Pancreas (tissue), 10 donors: ENCODE data around the gene RNF224. TPM values are rescaled to one million over a fixed set of nuclear protein-coding genes. Genes with fewer than 3 reads are reported as not detected.

Source experiments
- ATAC-seq, 4 donors: fragments of 200-7000 bp; cut with Tn5 transposase; one replicate each; pipeline versions ENCODE4 v1.8.0 to v1.9.1; 2020; ENCODE audit warnings: mild to moderate bottlenecking in 4 of 4, moderate library complexity in 4 of 4
- DNase-seq, 6 donors: peaks; one replicate each; pipeline ENCODE4 v3.0.0-alpha.2; 2020
- FAIRE-seq: peaks from 2 replicates; lab custom pipeline; 2012; peaks lifted over from hg19 to GRCh38; lab: Jason Lieb, UNC
- H3K27ac ChIP-seq, 4 donors: fragments of 200-600 bp; sonication (generic); 1 replicate in 3 of 4; 2 replicates in 1 of 4; pipeline versions ENCODE4 v1.5.0 to v1.8.0; 2020
- H3K27me3 ChIP-seq, 4 donors: fragments of 200-600 bp; one replicate each; pipeline ENCODE4 v1.8.0; 2021
- H3K36me3 ChIP-seq, 3 donors: fragments of 200-600 bp; sonication (generic) in 1 of 3; one replicate each; pipeline versions ENCODE4 v1.5.0 to v1.8.0; 2020 to 2021
- H3K4me1 ChIP-seq, 3 donors: fragments of 200-600 bp; one replicate each; pipeline ENCODE4 v1.8.0; 2021
- H3K4me3 ChIP-seq, 4 donors: fragments of 200-600 bp; sonication (generic) in 2 of 4; one replicate each; pipeline versions ENCODE4 v1.5.0 to v1.8.0; 2020 to 2021
- H3K9me3 ChIP-seq, 4 donors: fragments of 200-600 bp; one replicate each; pipeline ENCODE4 v1.8.0; 2021
- WGBS, 2 donors: extraction: QIAGEN DNeasy Blood & Tissue Kit; methylation state at CpG; one replicate each; pipeline ENCODE4 v1.1.7; 2013; 5-methylcytosine and 5-hydroxymethylcytosine counted together
- intact Hi-C, 3 donors: fragments of 100-400 bp; cut with DNase I; formaldehyde crosslinking; loops; one replicate each; pipeline versions ENCODE4 v1.11.1 to v1.14.2; 2022
- polyA plus RNA-seq, 2 donors: library from polyadenylated mRNA; stranded (reverse); fragments of 200-250 nt; gene quantifications; one replicate each; pipeline ENCODE4 v1.2.3, GENCODE V29; 2013
- total RNA-seq, 6 donors: library from RNA; stranded (reverse); fragmentation: NEBNext Ultra II Directional in 4 of 6; extraction: Animal tissue kit (Norgen Biotek cat#: 25700) in 4 of 6; gene quantifications; one replicate each; pipeline versions ENCODE4 v1.2.1 to v1.2.4, GENCODE V29; 2021 to 2023
- TF ChIP-seq, protein P1 (sequence below), 4 donors: fragments of 200-600 bp; sonication (generic) in 3 of 4; IDR thresholded peaks; one replicate each; pipeline versions ENCODE4 v1.5.0 to v1.8.0; 2021; ENCODE audit warnings: antibody characterized with exemption in 4 of 4
- donor health status: healthy with polysubstance abuse.
- donor health status: DM: no; HTN: no; CAD: no; lungs with moderate emphysema.
- donor health status: DM: no; HTN: no; CAD: no.
- donor health status: control.
- donor health status: control.
- donor health status: Bipolar disorder and iron deficiency.
- donor health status: DM: yes; HTN: yes; CAD: no.
- donor health status: DM: no; HTN: no; CAD: no.
- donor health status: DM: no; HTN: no; CAD: no.
- donor health status: DM: yes; HTN: yes; CAD: no.

The RNF224 gene
- total and polyA plus RNA-seq, 8 donors: 0.09 to 0.61 (median 0.61) TPM; not detected in 5

DNA sequence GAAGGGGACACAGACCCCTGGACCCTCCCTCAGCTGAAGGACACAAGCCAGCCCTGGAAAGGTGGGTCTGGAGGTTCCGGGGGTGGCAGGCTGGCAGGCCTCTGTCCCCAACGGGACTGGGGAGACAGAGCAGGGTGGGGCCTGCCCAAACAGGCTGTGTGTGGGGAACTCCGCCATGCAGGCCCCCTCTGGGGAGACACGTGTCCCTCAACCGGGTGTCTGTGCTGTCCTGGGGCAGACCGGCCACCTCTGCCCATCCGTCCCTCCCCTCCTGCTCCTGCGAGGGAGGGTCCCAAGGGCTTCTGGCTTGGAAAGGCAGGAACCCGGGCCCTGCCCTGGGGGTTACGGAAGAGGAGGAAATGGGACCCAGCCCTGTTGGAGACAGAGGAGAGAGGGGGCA is 4.8 kb downstream of the RNF224 start:
- WGBS, 2 donors: 70 to 72% methylated on average over 9 to 10 of the region's 10 CpGs
- H3K4me1 ChIP-seq: peaks cover 10 to 13% (median 10%) of the 10 kb centered on the region in 3 donors
- no peak overlapping the region for H3K4me3 ChIP-seq
- TF ChIP-seq, protein P1, sequence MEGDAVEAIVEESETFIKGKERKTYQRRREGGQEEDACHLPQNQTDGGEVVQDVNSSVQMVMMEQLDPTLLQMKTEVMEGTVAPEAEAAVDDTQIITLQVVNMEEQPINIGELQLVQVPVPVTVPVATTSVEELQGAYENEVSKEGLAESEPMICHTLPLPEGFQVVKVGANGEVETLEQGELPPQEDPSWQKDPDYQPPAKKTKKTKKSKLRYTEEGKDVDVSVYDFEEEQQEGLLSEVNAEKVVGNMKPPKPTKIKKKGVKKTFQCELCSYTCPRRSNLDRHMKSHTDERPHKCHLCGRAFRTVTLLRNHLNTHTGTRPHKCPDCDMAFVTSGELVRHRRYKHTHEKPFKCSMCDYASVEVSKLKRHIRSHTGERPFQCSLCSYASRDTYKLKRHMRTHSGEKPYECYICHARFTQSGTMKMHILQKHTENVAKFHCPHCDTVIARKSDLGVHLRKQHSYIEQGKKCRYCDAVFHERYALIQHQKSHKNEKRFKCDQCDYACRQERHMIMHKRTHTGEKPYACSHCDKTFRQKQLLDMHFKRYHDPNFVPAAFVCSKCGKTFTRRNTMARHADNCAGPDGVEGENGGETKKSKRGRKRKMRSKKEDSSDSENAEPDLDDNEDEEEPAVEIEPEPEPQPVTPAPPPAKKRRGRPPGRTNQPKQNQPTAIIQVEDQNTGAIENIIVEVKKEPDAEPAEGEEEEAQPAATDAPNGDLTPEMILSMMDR (IDR thresholded peaks at IDR 0.05): no peak
- FAIRE-seq: no peak
- no peaks in the 10 kb centered on the region for H3K27me3 ChIP-seq
- no peak overlapping the region for H3K27ac ChIP-seq
- no peaks in the 10 kb centered on the region for H3K9me3 ChIP-seq
- DNase-seq: no peak
- no peaks in the 10 kb centered on the region for H3K36me3 ChIP-seq
- intact Hi-C loops: loop anchor here (5.0 to 10.0 kb wide), 2 partner anchors 115 to 117 kb away; partner anchors contain the start of gene DPP7 (in 1 of the 3)
- no peak for ATAC-seq

- Histone ChIP-seq H3K4me1 (peaks cover 6 to 12% (median 7%) of the 10 kb centered on the region in 3 donors), H3K36me3 (no peaks in the 10 kb centered on the region), H3K9me3 (no peaks in the 10 kb centered on the region), H3K27ac (no peak overlapping the region), H3K27me3 (no peaks in the 10 kb centered on the region), H3K4me3 (no peak overlapping the region)
- ATAC-seq: no peak
- WGBS, 2 donors: 63 to 87% methylated on average over 15 to 24 of the region's 24 CpGs
- TF ChIP-seq, protein P1 (IDR thresholded peaks at IDR 0.05): no peak
- FAIRE-seq: no peak
- no peak for DNase-seq
- intact Hi-C loops: loop anchor here (5.0 to 10.0 kb wide), 2 partner anchors 115 to 118 kb away; partner anchors contain the start of gene DPP7 (in 1 of the 3)
These were observed 5.2 kb downstream of the RNF224 start for GRCh38 chr9:137232510-137232909.

GRCh38 chr9:137233143-137233980 is 6.1 kb downstream of the RNF224 start:
- ATAC-seq (no peak), DNase-seq (no peak), FAIRE-seq (no peak)
- intact Hi-C loops: loop anchor here (5.0 to 10.0 kb wide), 2 partner anchors 116 to 119 kb away; partner anchors contain the start of gene DPP7 (in 1 of the 3)
- H3K4me1 ChIP-seq: peaks cover 5 to 10% (median 8%) of the 10 kb centered on the region in 3 donors
- no peak overlapping the region for H3K4me3 ChIP-seq
- H3K9me3 ChIP-seq: no peaks in the 10 kb centered on the region
- WGBS, 2 donors: 61 to 68% methylated on average over 38 to 40 of the region's 40 CpGs
- H3K27ac ChIP-seq: no peak overlapping the region
- H3K36me3 ChIP-seq: no peaks in the 10 kb centered on the region
- H3K27me3 ChIP-seq: no peaks in the 10 kb centered on the region
- TF ChIP-seq, protein P1 (IDR thresholded peaks at IDR 0.05): no peak

DNA sequence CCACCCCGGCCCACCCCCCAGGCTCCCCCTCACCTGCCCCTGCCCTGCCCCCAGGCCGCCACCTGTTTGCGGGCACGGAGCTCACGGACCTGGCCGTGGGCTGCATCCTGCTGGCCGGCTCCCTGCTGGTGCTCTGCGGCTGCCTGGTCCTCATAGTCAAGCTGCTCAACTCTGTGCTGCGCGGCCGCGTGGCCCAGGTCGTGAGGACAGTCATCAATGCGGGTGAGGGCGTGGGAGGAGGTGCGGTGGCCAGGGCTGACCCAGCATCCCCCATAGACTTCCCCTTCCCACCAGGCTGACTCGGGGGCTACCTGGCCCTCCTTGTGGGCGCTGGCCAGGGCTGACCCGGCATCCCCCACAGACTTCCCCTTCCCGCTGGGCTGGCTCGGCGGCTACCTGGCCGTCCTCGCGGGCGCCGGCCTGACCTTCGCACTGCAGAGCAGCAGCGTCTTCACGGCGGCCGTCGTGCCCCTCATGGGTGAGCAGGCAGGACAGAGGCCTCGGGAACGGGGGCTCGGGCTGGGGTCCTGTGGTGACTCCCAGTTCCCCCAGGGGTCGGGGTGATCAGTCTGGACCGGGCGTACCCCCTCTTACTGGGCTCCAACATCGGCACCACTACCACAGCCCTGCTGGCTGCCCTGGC is 6.9 kb downstream of the RNF224 start:
- DNase-seq: no peak
- WGBS, 2 donors: 21 to 31% methylated on average over 39 to 40 of the region's 40 CpGs

More for the DNA sequence above, 6.9 kb downstream of the RNF224 start:
- TF ChIP-seq, protein P1 (IDR thresholded peaks at IDR 0.05): no peak
- no peak for ATAC-seq
- Histone ChIP-seq H3K36me3 (no peaks in the 10 kb centered on the region), H3K4me3 (no peak overlapping the region), H3K4me1 (peaks cover 5 to 12% (median 10%) of the 10 kb centered on the region in 3 donors), H3K27me3 (no peaks in the 10 kb centered on the region), H3K27ac (no peak overlapping the region), H3K9me3 (no peaks in the 10 kb centered on the region)
- intact Hi-C loops: loop anchor here (5.0 to 10.0 kb wide), 2 partner anchors 117 to 119 kb away; partner anchors contain the start of gene DPP7 (in 1 of the 3)
- FAIRE-seq: no peak
